Activated CD8-positive, alpha-beta T cell treated with anti-CD3 and anti-CD28 coated beads for 36 hours (primary cell): ENCODE data around the gene APOBEC3B. TPM values are rescaled to one million over a fixed set of nuclear protein-coding genes. Genes with fewer than 3 reads are reported as not detected.
"Not testable (repeated sequence)": the region's sequence is repeated elsewhere in the genome, so short reads cannot be mapped to it uniquely, and the experiment has no call there.

Source experiments
- ATAC-seq: fragments of 200-7000 bp; cut with Tn5 transposase; one replicate; pipeline ENCODE4 v1.10.0; 2021; ENCODE audit warnings: mild to moderate bottlenecking, moderate library complexity
- CTCF ChIA-PET: fragments of 350-600 bp; sonication (Branson Sonifier 250); formaldehyde crosslinking; loops from one replicate; lab custom pipeline; 2021; ENCODE audit warnings: antibody characterized with exemption; lab: Charles Lee
- POLR2A ChIA-PET: fragments of 350-600 bp; sonication (Branson Sonifier 250); formaldehyde crosslinking; loops from one replicate; lab custom pipeline; 2021; ENCODE audit warnings: antibody characterized with exemption; lab: Charles Lee
- DNase-seq: peaks from one replicate; pipeline ENCODE4 v3.0.0-alpha.2; 2020
- H3K27ac Mint-ChIP-seq: one replicate; pipeline ENCODE4 v1.8.0; 2021; ENCODE audit warnings: mild to moderate bottlenecking, mixed read lengths
- H3K27me3 Mint-ChIP-seq: one replicate; pipeline ENCODE4 v1.8.0; 2021; ENCODE audit warnings: mixed read lengths
- H3K36me3 Mint-ChIP-seq: one replicate; pipeline ENCODE4 v1.8.0; 2021; ENCODE audit warnings: low read depth, mixed read lengths
- H3K4me1 Mint-ChIP-seq: one replicate; pipeline ENCODE4 v1.8.0; 2021; ENCODE audit warnings: low read depth, mixed read lengths
- H3K4me3 Mint-ChIP-seq: one replicate; pipeline ENCODE4 v1.8.0; 2021; ENCODE audit warnings: mild to moderate bottlenecking, moderate library complexity, mixed read lengths
- H3K9me3 Mint-ChIP-seq: one replicate; pipeline ENCODE4 v1.8.0; 2021; ENCODE audit warnings: mixed read lengths
- CTCF ChIP-seq: fragments of 200-600 bp; IDR thresholded peaks from one replicate; pipeline ENCODE4 v1.8.0; 2022; ENCODE audit warnings: antibody characterized with exemption, mild to moderate bottlenecking
- intact Hi-C: fragments of 100-400 bp; cut with micrococcal nuclease; formaldehyde crosslinking; loops from one replicate; pipeline ENCODE4 v1.10.0; 2022
- total RNA-seq, 2 experiments: library from RNA; stranded (reverse); gene quantifications; one replicate each; pipeline ENCODE4 v1.2.3, GENCODE V29; 2021

The APOBEC3B gene
- total RNA-seq, 2 experiments from 2014 or later = 5.0 to 5.1 TPM

GRCh38 chr22:39013942-39014722 is 32.0 kb downstream of the APOBEC3B start, which contains the start of gene APOBEC3C:
APOBEC3C (plus strand) TSS chr22:39014257; CDS start chr22:39014363, 106 bp downstream.
- no peaks in the 10 kb centered on the region for H3K9me3 Mint-ChIP-seq
- peak within 1 kb of the TSS; percentile 99 for H3K4me3 Mint-ChIP-seq
- DNase-seq (peak; percentile 93), ATAC-seq (peak; percentile 97)
- H3K27me3 Mint-ChIP-seq = no peaks in the 10 kb centered on the region
- intact Hi-C loops = no loop called here
- ChIA-PET POLR2A (interaction anchor here (0.7 to 1.4 kb wide), 2 partner anchors 11 to 23 kb away, joined by 3 read pairs; no protein-coding TSS in a partner anchor), CTCF (interaction anchor here (0.9 to 1.5 kb wide), 4 partner anchors 8 to 248 kb away, joined by 3 to 6 read pairs (median 4); no protein-coding TSS in a partner anchor)
- H3K4me1 Mint-ChIP-seq = peaks cover 27% of the 10 kb centered on the region
- no peak for TF ChIP-seq CTCF
- H3K27ac Mint-ChIP-seq = peak within 1 kb of the TSS; percentile 97
- peaks cover 18% of the 10 kb centered on the region for H3K36me3 Mint-ChIP-seq

- DNase-seq (peak; percentile 36), ATAC-seq (peak; percentile 31)
- Mint-ChIP-seq H3K4me3 (peak overlapping the region; percentile 99), H3K4me1 (peaks cover 27% of the 10 kb centered on the region), H3K27ac (peak overlapping the region; percentile 97), H3K36me3 (peaks cover 18% of the 10 kb centered on the region)
- H3K9me3 Mint-ChIP-seq, H3K27me3 Mint-ChIP-seq, intact Hi-C loops: not testable (repeated sequence)
- ChIA-PET POLR2A (interaction anchor here (0.7 to 1.4 kb wide), 3 partner anchors 10 to 305 kb away, joined by 3 read pairs; no protein-coding TSS in a partner anchor), CTCF (interaction anchor here (1.2 to 1.6 kb wide), 2 partner anchors 9 to 145 kb away, joined by 4 to 6 read pairs; no protein-coding TSS in a partner anchor)
These were observed 32.6 kb downstream of the APOBEC3B start for GRCh38 chr22:39014723-39015121.

GRCh38 chr22:39016592-39016991 is 34.4 kb downstream of the APOBEC3B start:
- Mint-ChIP-seq H3K4me1 (peaks cover 33% of the 10 kb centered on the region), H3K9me3 (no peaks in the 10 kb centered on the region), H3K27ac (peak overlapping the region; percentile 20), H3K4me3 (peak overlapping the region; percentile 41), H3K27me3 (no peaks in the 10 kb centered on the region), H3K36me3 (peaks cover 22% of the 10 kb centered on the region)
- ChIA-PET POLR2A (no interaction called here), CTCF (no interaction called here)
- TF ChIP-seq CTCF = no peak
- DNase-seq (no peak), ATAC-seq (no peak)
- intact Hi-C loops = no loop called here

- no peak overlapping the region for H3K27ac Mint-ChIP-seq
- DNase-seq (no peak), ATAC-seq (no peak)
- peaks cover 40% of the 10 kb centered on the region for H3K4me1 Mint-ChIP-seq
- no peak for TF ChIP-seq CTCF
- no peaks in the 10 kb centered on the region for H3K9me3 Mint-ChIP-seq
- intact Hi-C loops = no loop called here
- peaks cover 32% of the 10 kb centered on the region for H3K36me3 Mint-ChIP-seq
- no peaks in the 10 kb centered on the region for H3K27me3 Mint-ChIP-seq
- ChIA-PET POLR2A (no interaction called here), CTCF (no interaction called here)
- no peak overlapping the region for H3K4me3 Mint-ChIP-seq
These were observed 35.6 kb downstream of the APOBEC3B start for GRCh38 chr22:39017596-39018365.

GRCh38 chr22:39020021-39020651 is 38.0 kb downstream of the APOBEC3B start:
- Mint-ChIP-seq H3K4me1 (peaks cover 45% of the 10 kb centered on the region), H3K36me3 (peaks cover 40% of the 10 kb centered on the region), H3K27ac (peak overlapping the region; percentile 95), H3K4me3 (peak overlapping the region; percentile 96)
- intact Hi-C loops, ATAC-seq, H3K27me3 Mint-ChIP-seq, H3K9me3 Mint-ChIP-seq, DNase-seq: not testable (repeated sequence)
- ChIA-PET POLR2A (interaction anchor here (1.2 kb wide), 1 partner anchor 129 kb away, joined by 3 read pairs; no protein-coding TSS in a partner anchor), CTCF (interaction anchor here (1.0 kb wide), 1 partner anchor 17 kb away, joined by 3 read pairs; no protein-coding TSS in a partner anchor)
